HFF-Myc (cell line): Measurements from ENCODE around the gene OR51M1.

Experiments used
- DNase-seq: peaks from one replicate; pipeline ENCODE4 v3.0.0-alpha.2; 2011; ENCODE audit warnings: low read depth; ENCODE audit errors: extremely low read depth
- H3K4me3 ChIP-seq: replicated peaks from 2 replicates; pipeline ENCODE4 v1.5.1; 2011; ENCODE audit warnings: low read depth, mild to moderate bottlenecking, control low read depth, low read length
- CTCF ChIP-seq: IDR thresholded peaks from 2 replicates; pipeline ENCODE4 v1.5.1; 2012; ENCODE audit warnings: mild to moderate bottlenecking, low read depth, low read length, control low read depth; ENCODE audit errors: missing control alignments

OR51M1 gene

GRCh38 chr11:5441414-5441813 lies 57.8 kb downstream of the OR51M1 start, which contains the start of gene OR51I1:
Gene OR51I1, minus strand, starts transcription at chr11:5441514. Its CDS starts 0 bp downstream, at chr11:5441514.
- no peak for DNase-seq
- no peak within 1 kb of the TSS for H3K4me3 ChIP-seq
- TF ChIP-seq CTCF = no peak
